Loucy (cell line): ENCODE measurements around the gene SND1.
"Not testable (repeated sequence)": the region's sequence is repeated elsewhere in the genome, so short reads cannot be mapped to it uniquely, and the experiment has no call there.

ENCODE experiments used
- H2AFZ ChIP-seq: fragments of 200-600 bp; sonication (generic); 2 replicates; pipeline ENCODE4 v1.6.0; 2016; ENCODE audit warnings: antibody characterized with exemption, mild to moderate bottlenecking, low read length, moderate library complexity
- H3F3A ChIP-seq: fragments of 200-600 bp; 2 replicates; pipeline ENCODE4 v1.6.0; 2016; ENCODE audit warnings: antibody characterized with exemption, low read depth, mild to moderate bottlenecking
- H3K27me3 ChIP-seq: fragments of 200-600 bp; sonication (generic); 2 replicates; pipeline ENCODE4 v1.6.1; 2014; ENCODE audit warnings: low read length, mild to moderate bottlenecking; ENCODE audit not compliant: insufficient read depth, poor library complexity, severe bottlenecking
- H3K36me3 ChIP-seq: fragments of 200-600 bp; sonication (generic); 2 replicates; pipeline ENCODE4 v1.6.1; 2016; ENCODE audit warnings: low read length; ENCODE audit not compliant: insufficient read depth
- H3K4me1 ChIP-seq: fragments of 200-600 bp; sonication (generic); 2 replicates; pipeline ENCODE4 v1.5.1; 2014; ENCODE audit warnings: low read length, mild to moderate bottlenecking; ENCODE audit not compliant: insufficient read depth, poor library complexity, severe bottlenecking
- H3K4me2 ChIP-seq: fragments of 200-600 bp; sonication (generic); 2 replicates; pipeline ENCODE4 v1.6.0; 2014; ENCODE audit warnings: antibody characterized with exemption, low read length, low read depth, mild to moderate bottlenecking; ENCODE audit not compliant: poor library complexity, severe bottlenecking
- H3K4me3 ChIP-seq: fragments of 200-600 bp; sonication (generic); 2 replicates; pipeline ENCODE4 v1.5.1; 2014; ENCODE audit warnings: low read length, mild to moderate bottlenecking, mixed read lengths; ENCODE audit not compliant: poor library complexity, severe bottlenecking
- H3K79me2 ChIP-seq: fragments of 200-600 bp; sonication (generic); 2 replicates; pipeline ENCODE4 v1.6.1; 2014; ENCODE audit warnings: low read length; ENCODE audit not compliant: insufficient read depth
- H3K9ac ChIP-seq: fragments of 200-600 bp; sonication (generic); 2 replicates; pipeline ENCODE4 v1.6.0; 2014; ENCODE audit warnings: mild to moderate bottlenecking, low read depth, low read length, moderate library complexity; ENCODE audit not compliant: poor library complexity, severe bottlenecking
- H3K9me2 ChIP-seq: fragments of 200-600 bp; sonication (generic); replicated peaks from 2 replicates; pipeline ENCODE4 v1.6.1; 2016; ENCODE audit warnings: low read depth, low read length, mixed read lengths
- H3K9me3 ChIP-seq: fragments of 200-600 bp; sonication (generic); 2 replicates; pipeline ENCODE4 v1.6.1; 2014; ENCODE audit warnings: mild to moderate bottlenecking, antibody characterized with exemption, low read length, low read depth; ENCODE audit not compliant: insufficient read depth
- H4K20me1 ChIP-seq: fragments of 200-600 bp; sonication (generic); 2 replicates; pipeline ENCODE4 v1.6.0; 2014; ENCODE audit warnings: antibody characterized with exemption, low read length, mild to moderate bottlenecking; ENCODE audit not compliant: insufficient read depth, poor library complexity, severe bottlenecking
- CTCF ChIP-seq: fragments of 200-600 bp; sonication (generic); conservative IDR thresholded peaks from 2 replicates; pipeline ENCODE4 v1.5.1; 2014; ENCODE audit warnings: mild to moderate bottlenecking, antibody characterized with exemption, low read length
- EZH2phosphoT487 ChIP-seq: fragments of 200-600 bp; IDR thresholded peaks from 2 replicates; pipeline ENCODE4 v1.6.1; 2018; ENCODE audit warnings: antibody characterized with exemption, mild to moderate bottlenecking, moderate library complexity, borderline replicate concordance

Gene SND1

GRCh38 chr7:127835679-127836078 lies 183.7 kb downstream of the SND1 start:
- peaks cover 6% of the 10 kb centered on the region; the same call in 1 of the 2 replicates for H3K9me3 ChIP-seq
- no peak overlapping the region for H2AFZ ChIP-seq
- H3K9me2 ChIP-seq, result no peaks in the 10 kb centered on the region
- 0 out of 2 replicates have a peak, but pooled peaks cover 11% of the 10 kb centered on the region for H3K79me2 ChIP-seq
- H4K20me1 ChIP-seq, result peaks cover 9% of the 10 kb centered on the region
- H3K4me3 ChIP-seq, result no peak overlapping the region
- H3K36me3 ChIP-seq, result no peaks in the 10 kb centered on the region; the same call in none of the 2 replicates
- no peaks in the 10 kb centered on the region for H3F3A ChIP-seq
- H3K4me1 ChIP-seq, result no peaks in the 10 kb centered on the region
- no peaks in the 10 kb centered on the region for H3K27me3 ChIP-seq
- no peak overlapping the region for H3K4me2 ChIP-seq
- TF ChIP-seq EZH2phosphoT487, result no peak
- no peak for TF ChIP-seq CTCF
- H3K9ac ChIP-seq, result no peak overlapping the region

- not testable (repeated sequence) for H3K27me3 ChIP-seq, H3K9me2 ChIP-seq, H3K4me3 ChIP-seq, H3K9me3 ChIP-seq, H3K4me1 ChIP-seq, H2AFZ ChIP-seq, H3K9ac ChIP-seq, H3F3A ChIP-seq, H3K36me3 ChIP-seq, H3K4me2 ChIP-seq
- Histone ChIP-seq H4K20me1 (peaks cover 12% of the 10 kb centered on the region), H3K79me2 (0 out of 2 replicates have a peak, but pooled peaks cover 11% of the 10 kb centered on the region)
Observed at GRCh38 chr7:127837816-127838410, 185.9 kb downstream of the SND1 start.

- no peak overlapping the region for H3K4me3 ChIP-seq
- peaks cover 9% of the 10 kb centered on the region for H3K4me1 ChIP-seq
- no peaks in the 10 kb centered on the region for H3K27me3 ChIP-seq
- H3K9ac ChIP-seq, result no peak overlapping the region
- peaks cover 9% of the 10 kb centered on the region for H4K20me1 ChIP-seq
- 0 out of 2 replicates have a peak, but pooled peaks cover 11% of the 10 kb centered on the region for H3K79me2 ChIP-seq
- peaks cover 6% of the 10 kb centered on the region; the same call in 1 of the 2 replicates for H3K9me3 ChIP-seq
- no peak overlapping the region for H2AFZ ChIP-seq
- no peaks in the 10 kb centered on the region for H3F3A ChIP-seq
- no peaks in the 10 kb centered on the region for H3K9me2 ChIP-seq
- TF ChIP-seq EZH2phosphoT487, result no peak
- TF ChIP-seq CTCF, result no peak
- no peak overlapping the region for H3K4me2 ChIP-seq
- H3K36me3 ChIP-seq, result peaks cover 11% of the 10 kb centered on the region
Observed at GRCh38 chr7:127838816-127839415, 186.9 kb downstream of the SND1 start.
